H7 (cell line): Measurements from ENCODE around the gene NAIF1. TPM values are rescaled to one million over a fixed set of nuclear protein-coding genes. Genes with fewer than 3 reads are reported as not detected.
"Not testable (repeated sequence)": the region's sequence is repeated elsewhere in the genome, so short reads cannot be mapped to it uniquely, and the experiment has no call there.

Experiments
- DNase-seq: peaks from one replicate; pipeline ENCODE4 v3.0.0; 2012
- H3K27me3 ChIP-seq: 2 replicates; pipeline ENCODE4 v1.6.0; 2011; ENCODE audit warnings: mild to moderate bottlenecking, low read length; ENCODE audit not compliant: control insufficient read depth, insufficient read depth
- H3K36me3 ChIP-seq: replicated peaks from 2 replicates; pipeline ENCODE4 v1.5.1; 2011; ENCODE audit warnings: low read length; ENCODE audit not compliant: control insufficient read depth, insufficient read depth
- H3K4me3 ChIP-seq: 2 replicates; pipeline ENCODE4 v1.5.1; 2011; ENCODE audit warnings: low read depth, mild to moderate bottlenecking, control low read depth, low read length, moderate library complexity; ENCODE audit not compliant: insufficient read depth
- total RNA-seq: library from RNA; depleted of rRNA; stranded (reverse); fragments of >200 nt; shearing (Covaris generic); gene quantifications from 2 replicates; pipeline ENCODE4 v1.2.3, GENCODE V29; 2014; rRNA removed

The NAIF1 gene
- 10.3 and 12.3 TPM in 2 replicates for total RNA-seq

- H3K27me3 ChIP-seq, result no peaks in the 10 kb centered on the region
- peak; percentile 97 for DNase-seq
- peak within 1 kb of the TSS; percentile 82 for H3K4me3 ChIP-seq
- H3K36me3 ChIP-seq, result no peaks in the 10 kb centered on the region; the same call in 1 of the 2 replicates
Observed at GRCh38 chr9:128066713-128067644, at the start of gene NAIF1. Gene NAIF1, minus strand, starts transcription at chr9:128067320. Its CDS starts 219 bp downstream, at chr9:128067101.

GRCh38 chr9:128116104-128117083, 49.3 kb upstream of the NAIF1 start:
- Histone ChIP-seq H3K4me3 (no peak overlapping the region), H3K36me3 (peaks cover 2% of the 10 kb centered on the region), H3K27me3 (no peaks in the 10 kb centered on the region)
- DNase-seq, result peak; percentile 28

GRCh38 chr9:128115187-128116103, 48.3 kb upstream of the NAIF1 start:
- H3K4me3 ChIP-seq, result no peak overlapping the region
- peak; percentile 55 for DNase-seq
- H3K27me3 ChIP-seq, result no peaks in the 10 kb centered on the region
- H3K36me3 ChIP-seq, result no peaks in the 10 kb centered on the region; the same call in 1 of the 2 replicates

GRCh38 chr9:128114326-128115186, 47.4 kb upstream of the NAIF1 start:
- H3K36me3 ChIP-seq, result no peaks in the 10 kb centered on the region
- H3K27me3 ChIP-seq, result no peaks in the 10 kb centered on the region
- peak; percentile 63 for DNase-seq
- no peak overlapping the region for H3K4me3 ChIP-seq

GRCh38 chr9:128113526-128114325, 46.6 kb upstream of the NAIF1 start:
- Histone ChIP-seq H3K36me3 (no peaks in the 10 kb centered on the region), H3K4me3 (no peak overlapping the region), H3K27me3 (no peaks in the 10 kb centered on the region)
- DNase-seq, result peak; percentile 36

GRCh38 chr9:128111726-128112125, 44.6 kb upstream of the NAIF1 start:
- not testable (repeated sequence) for DNase-seq, H3K27me3 ChIP-seq, H3K4me3 ChIP-seq, H3K36me3 ChIP-seq

GRCh38 chr9:128109050-128109709, 42.1 kb upstream of the NAIF1 start:
- peaks cover 17% of the 10 kb centered on the region for H3K36me3 ChIP-seq
- DNase-seq, result peak; percentile 66
- no peaks in the 10 kb centered on the region for H3K27me3 ChIP-seq
- no peak overlapping the region for H3K4me3 ChIP-seq

GRCh38 chr9:128108269-128109049, 41.3 kb upstream of the NAIF1 start:
- H3K36me3 ChIP-seq, result peaks cover 20% of the 10 kb centered on the region
- H3K4me3 ChIP-seq, result no peak overlapping the region
- H3K27me3 ChIP-seq, result no peaks in the 10 kb centered on the region
- peak; percentile 51 for DNase-seq

GRCh38 chr9:128107468-128108268, 40.5 kb upstream of the NAIF1 start:
- peaks cover 22% of the 10 kb centered on the region for H3K36me3 ChIP-seq
- no peaks in the 10 kb centered on the region for H3K27me3 ChIP-seq

GRCh38 chr9:128106940-128107467, 39.9 kb upstream of the NAIF1 start:
- Histone ChIP-seq H3K36me3 (peaks cover 28% of the 10 kb centered on the region), H3K4me3 (no peak overlapping the region), H3K27me3 (no peaks in the 10 kb centered on the region)
- DNase-seq, result peak; percentile 46

More at GRCh38 chr9:128107468-128108268, 40.5 kb upstream of the NAIF1 start:
- no peak overlapping the region for H3K4me3 ChIP-seq
- peak; percentile 39 for DNase-seq
